ENCODE measurements around the gene CLDN11.

Gene CLDN11

GRCh38 chr3:170420307-170420821 lies 1.7 kb downstream of the CLDN11 start:
- H3K36me3 Mint-ChIP-seq (ENCODE audit: low read depth), result no peaks in the 10 kb centered on the region
- peaks cover 12% of the 10 kb centered on the region for H3K4me1 Mint-ChIP-seq (ENCODE audit: low read depth)
- H3K9me3 Mint-ChIP-seq, result no peaks in the 10 kb centered on the region
- H3K27me3 Mint-ChIP-seq, result peaks cover 51% of the 10 kb centered on the region
- no peak for DNase-seq
- H3K4me3 Mint-ChIP-seq, result no peak overlapping the region
- no peak overlapping the region for H3K27ac Mint-ChIP-seq

DNA sequence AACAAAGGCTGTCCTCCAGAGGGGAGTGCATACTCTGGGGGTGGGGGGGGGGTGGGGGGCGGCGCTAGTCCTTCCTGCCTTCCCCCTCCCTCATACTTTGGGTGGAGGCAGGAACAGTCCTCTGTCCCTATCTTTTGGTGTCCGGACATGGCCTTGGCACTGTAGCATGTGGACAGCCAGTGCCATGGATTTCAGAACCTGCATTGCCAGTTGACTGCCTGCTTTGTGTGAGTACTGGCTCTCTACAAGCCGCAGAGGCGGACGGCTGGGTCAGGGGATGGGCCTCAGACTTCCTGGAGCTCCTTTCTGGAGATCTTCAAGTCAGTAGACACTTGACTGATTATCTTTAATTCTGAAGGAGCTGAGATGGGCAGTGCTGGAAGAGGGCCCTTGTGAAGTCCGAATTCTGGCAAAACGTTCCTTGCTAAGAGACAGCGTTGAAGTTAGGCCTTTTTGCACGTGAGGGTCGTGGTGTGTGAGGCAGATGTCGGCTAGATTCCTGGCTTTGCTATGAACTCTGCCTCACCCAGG lies 2.5 kb downstream of the CLDN11 start:
- peaks cover 50% of the 10 kb centered on the region for H3K27me3 Mint-ChIP-seq
- no peaks in the 10 kb centered on the region for H3K36me3 Mint-ChIP-seq (ENCODE audit: low read depth)
- DNase-seq, result no peak
- no peak overlapping the region for H3K4me3 Mint-ChIP-seq
- no peak overlapping the region for H3K27ac Mint-ChIP-seq
- peaks cover 12% of the 10 kb centered on the region for H3K4me1 Mint-ChIP-seq (ENCODE audit: low read depth)
- H3K9me3 Mint-ChIP-seq, result no peaks in the 10 kb centered on the region

GRCh38 chr3:170421758-170422157 lies 3.1 kb downstream of the CLDN11 start:
- Mint-ChIP-seq H3K27ac (no peak overlapping the region), H3K4me1 (ENCODE audit: low read depth) (peaks cover 12% of the 10 kb centered on the region), H3K36me3 (ENCODE audit: low read depth) (no peaks in the 10 kb centered on the region), H3K4me3 (no peak overlapping the region), H3K9me3 (no peaks in the 10 kb centered on the region), H3K27me3 (peaks cover 45% of the 10 kb centered on the region)
- no peak for DNase-seq

GRCh38 chr3:170423001-170423615 lies 4.4 kb downstream of the CLDN11 start:
- peaks cover 35% of the 10 kb centered on the region for H3K27me3 Mint-ChIP-seq
- H3K36me3 Mint-ChIP-seq (ENCODE audit: low read depth), result no peaks in the 10 kb centered on the region
- H3K4me1 Mint-ChIP-seq (ENCODE audit: low read depth), result peaks cover 13% of the 10 kb centered on the region
- H3K9me3 Mint-ChIP-seq, result no peaks in the 10 kb centered on the region
- H3K27ac Mint-ChIP-seq, result no peak overlapping the region
- no peak for DNase-seq
- no peak overlapping the region for H3K4me3 Mint-ChIP-seq

DNA sequence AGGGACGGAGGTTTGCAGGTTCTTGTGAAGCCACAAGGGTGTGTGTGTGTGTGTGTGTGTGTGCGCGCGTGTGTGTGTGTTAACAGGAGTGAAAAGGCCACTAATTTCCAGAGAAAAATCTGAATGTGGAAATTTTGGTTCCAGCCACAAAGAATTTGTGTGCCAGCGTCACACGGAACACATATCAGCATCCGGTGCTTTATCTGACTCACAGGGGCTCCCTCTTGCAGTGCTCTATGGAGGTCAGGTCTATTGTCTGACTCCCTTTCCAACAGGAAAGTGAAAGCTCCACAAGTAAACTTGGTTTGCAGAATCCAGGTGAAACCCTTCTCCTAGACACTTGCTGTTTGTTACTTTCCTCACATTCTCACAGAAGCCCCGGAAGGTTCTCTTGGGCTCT lies 6.2 kb downstream of the CLDN11 start:
- no peak overlapping the region for H3K4me3 Mint-ChIP-seq
- H3K4me1 Mint-ChIP-seq (ENCODE audit: low read depth), result peaks cover 21% of the 10 kb centered on the region
- no peak overlapping the region for H3K27ac Mint-ChIP-seq
- no peaks in the 10 kb centered on the region for H3K9me3 Mint-ChIP-seq
- H3K27me3 Mint-ChIP-seq, result peaks cover 22% of the 10 kb centered on the region
- DNase-seq, result no peak
- H3K36me3 Mint-ChIP-seq (ENCODE audit: low read depth), result no peaks in the 10 kb centered on the region

DNA sequence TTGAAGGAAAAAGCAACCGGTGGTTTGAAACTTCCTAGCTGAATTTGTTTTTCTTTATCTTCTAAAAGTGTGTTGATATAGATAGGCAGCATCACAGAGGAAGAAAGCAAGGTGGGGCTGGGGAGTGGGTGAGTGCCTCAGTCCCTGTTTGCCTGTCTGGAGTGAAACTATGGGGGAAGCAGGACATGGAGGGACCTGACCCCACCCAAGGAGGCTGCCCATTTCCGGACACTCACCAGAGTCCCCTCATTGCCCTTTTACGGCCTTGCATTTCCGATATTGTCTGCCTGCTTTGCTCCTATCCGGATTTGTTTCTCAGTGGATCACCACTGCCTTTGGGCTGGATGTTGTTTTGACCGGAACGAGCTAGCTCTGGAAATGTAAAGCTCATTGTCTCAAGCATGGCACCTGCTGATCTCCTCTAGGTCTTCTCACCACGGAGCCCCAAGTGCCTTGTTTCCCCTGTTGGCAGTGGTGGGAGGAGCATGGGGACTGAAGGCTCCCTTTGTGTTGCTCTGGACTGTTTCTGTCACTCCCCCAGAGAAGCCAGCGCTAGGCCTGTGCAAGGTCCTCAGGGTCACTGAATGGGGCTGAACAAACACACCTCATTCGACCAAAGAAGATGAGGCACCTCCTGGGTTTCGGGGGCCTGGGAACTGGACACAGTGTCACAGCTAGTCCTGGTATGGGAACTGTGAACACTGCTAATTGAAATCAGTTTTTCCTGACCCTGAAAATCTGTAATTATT lies 7.0 kb downstream of the CLDN11 start:
- Mint-ChIP-seq H3K27ac (no peak overlapping the region), H3K4me1 (ENCODE audit: low read depth) (peaks cover 17% of the 10 kb centered on the region), H3K4me3 (no peak overlapping the region), H3K9me3 (no peaks in the 10 kb centered on the region), H3K36me3 (ENCODE audit: low read depth) (no peaks in the 10 kb centered on the region), H3K27me3 (peaks cover 14% of the 10 kb centered on the region)
- DNase-seq, result no peak

GRCh38 chr3:170426240-170426797 lies 7.7 kb downstream of the CLDN11 start:
- H3K4me3 Mint-ChIP-seq, result no peak overlapping the region
- no peaks in the 10 kb centered on the region for H3K9me3 Mint-ChIP-seq
- H3K27me3 Mint-ChIP-seq, result peaks cover 9% of the 10 kb centered on the region
- H3K4me1 Mint-ChIP-seq (ENCODE audit: low read depth), result peaks cover 17% of the 10 kb centered on the region
- no peak overlapping the region for H3K27ac Mint-ChIP-seq
- no peak for DNase-seq
- no peaks in the 10 kb centered on the region for H3K36me3 Mint-ChIP-seq (ENCODE audit: low read depth)

- Mint-ChIP-seq H3K27me3 (peaks cover 2% of the 10 kb centered on the region), H3K36me3 (ENCODE audit: low read depth) (no peaks in the 10 kb centered on the region), H3K9me3 (no peaks in the 10 kb centered on the region), H3K4me3 (no peak overlapping the region), H3K27ac (no peak overlapping the region), H3K4me1 (ENCODE audit: low read depth) (peaks cover 17% of the 10 kb centered on the region)
- DNase-seq, result no peak
Observed at GRCh38 chr3:170428095-170428494, 9.4 kb downstream of the CLDN11 start.

DNA sequence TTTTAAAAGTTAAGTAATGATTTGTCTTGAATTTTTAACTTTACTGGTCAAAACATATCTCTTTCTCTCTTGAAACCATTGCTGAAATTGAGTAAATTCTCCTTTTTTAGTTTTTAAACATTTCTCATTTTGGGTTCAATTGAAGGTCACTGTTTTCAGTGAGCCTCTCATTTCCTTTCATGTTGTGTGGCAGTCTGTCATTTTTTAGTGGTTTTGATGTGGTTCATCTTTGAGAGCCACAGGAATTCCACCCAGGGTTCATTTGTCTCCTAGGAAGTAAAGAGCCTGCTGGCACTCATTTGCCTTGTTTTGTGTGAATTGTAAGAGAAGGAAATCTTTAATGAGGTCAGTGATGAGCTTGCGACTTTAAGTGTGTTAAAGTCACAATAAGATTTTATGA lies 10.4 kb downstream of the CLDN11 start:
- Mint-ChIP-seq H3K9me3 (no peaks in the 10 kb centered on the region), H3K36me3 (ENCODE audit: low read depth) (no peaks in the 10 kb centered on the region), H3K4me3 (no peak overlapping the region), H3K27ac (peak overlapping the region; percentile 5), H3K4me1 (ENCODE audit: low read depth) (peaks cover 17% of the 10 kb centered on the region), H3K27me3 (peaks cover 2% of the 10 kb centered on the region)
- DNase-seq, result no peak

DNA sequence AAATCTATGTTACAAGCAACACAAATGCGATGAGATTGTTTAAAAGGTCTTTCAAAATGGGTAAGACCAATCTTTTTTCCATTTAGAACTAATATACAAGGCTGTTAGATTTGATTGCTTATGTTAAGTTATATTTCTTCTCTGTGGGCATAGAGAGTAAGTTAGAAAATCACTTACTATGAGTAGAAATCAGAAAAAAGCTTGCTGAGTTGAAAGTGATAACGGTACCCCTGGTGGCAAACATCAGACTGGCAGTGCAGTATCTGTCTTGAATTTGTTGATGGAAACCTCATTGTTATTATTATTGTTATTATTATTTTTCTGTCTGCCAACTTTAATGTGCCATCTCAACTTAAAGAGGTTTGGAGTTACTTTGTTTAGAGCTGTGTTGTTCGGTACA lies 12.4 kb downstream of the CLDN11 start:
- Mint-ChIP-seq H3K4me3 (no peak overlapping the region), H3K9me3 (no peaks in the 10 kb centered on the region), H3K4me1 (ENCODE audit: low read depth) (peaks cover 17% of the 10 kb centered on the region), H3K36me3 (ENCODE audit: low read depth) (no peaks in the 10 kb centered on the region), H3K27me3 (no peaks in the 10 kb centered on the region), H3K27ac (no peak overlapping the region)
- no peak for DNase-seq

- Mint-ChIP-seq H3K27me3 (peaks cover 3% of the 10 kb centered on the region), H3K27ac (no peak overlapping the region), H3K4me1 (ENCODE audit: low read depth) (peaks cover 26% of the 10 kb centered on the region), H3K36me3 (ENCODE audit: low read depth) (no peaks in the 10 kb centered on the region), H3K9me3 (no peaks in the 10 kb centered on the region), H3K4me3 (no peak overlapping the region)
- DNase-seq, result no peak
Observed at GRCh38 chr3:170432416-170432815, 13.7 kb downstream of the CLDN11 start.

GRCh38 chr3:170436697-170437096 lies 18.0 kb downstream of the CLDN11 start:
- peaks cover 14% of the 10 kb centered on the region for H3K4me1 Mint-ChIP-seq (ENCODE audit: low read depth)
- no peak overlapping the region for H3K4me3 Mint-ChIP-seq
- no peaks in the 10 kb centered on the region for H3K36me3 Mint-ChIP-seq (ENCODE audit: low read depth)
- H3K9me3 Mint-ChIP-seq, result no peaks in the 10 kb centered on the region
- DNase-seq, result no peak
- peaks cover 25% of the 10 kb centered on the region for H3K27me3 Mint-ChIP-seq
- H3K27ac Mint-ChIP-seq, result no peak overlapping the region

- no peak for DNase-seq
- Mint-ChIP-seq H3K36me3 (ENCODE audit: low read depth) (no peaks in the 10 kb centered on the region), H3K27me3 (peaks cover 29% of the 10 kb centered on the region), H3K9me3 (no peaks in the 10 kb centered on the region), H3K27ac (no peak overlapping the region), H3K4me3 (no peak overlapping the region), H3K4me1 (ENCODE audit: low read depth) (peaks cover 14% of the 10 kb centered on the region)
Observed at GRCh38 chr3:170437176-170437575, 18.5 kb downstream of the CLDN11 start.

GRCh38 chr3:170437696-170438407 lies 19.2 kb downstream of the CLDN11 start:
- Mint-ChIP-seq H3K4me3 (no peak overlapping the region), H3K27me3 (peaks cover 34% of the 10 kb centered on the region), H3K4me1 (ENCODE audit: low read depth) (peaks cover 14% of the 10 kb centered on the region), H3K36me3 (ENCODE audit: low read depth) (no peaks in the 10 kb centered on the region), H3K9me3 (no peaks in the 10 kb centered on the region), H3K27ac (no peak overlapping the region)
- no peak for DNase-seq
